Smooth muscle cell (in vitro differentiated cells): ENCODE measurements around the gene ZNF609. TPM values are rescaled to one million over a fixed set of nuclear protein-coding genes. Genes with fewer than 3 reads are reported as not detected.
A peak's percentile ranks its signal among the peaks of the same experiment; 100 is the strongest.

Experiments
- DNase-seq: peaks from one replicate; lab custom pipeline; 2025; ENCODE audit not compliant: unreplicated experiment; lab: John Stamatoyannopoulos, UW
- H2AFZ ChIP-seq: fragments of 200-600 bp; sonication (generic); 2 replicates; pipeline ENCODE4 v1.6.0; 2016; ENCODE audit warnings: antibody characterized with exemption, low read depth, mild to moderate bottlenecking
- H3F3A ChIP-seq: fragments of 200-600 bp; sonication (generic); 2 replicates; pipeline ENCODE4 v1.6.0; 2017; ENCODE audit warnings: antibody characterized with exemption, low read depth
- H3K27ac ChIP-seq: fragments of 200-600 bp; sonication (generic); 2 replicates; pipeline ENCODE4 v1.5.1; 2016; ENCODE audit warnings: low read depth, mild to moderate bottlenecking
- H3K27me3 ChIP-seq: fragments of 200-600 bp; sonication (generic); 2 replicates; pipeline ENCODE4 v1.6.1; 2016; ENCODE audit warnings: low read depth, mild to moderate bottlenecking
- H3K36me3 ChIP-seq: fragments of 200-600 bp; sonication (generic); 2 replicates; pipeline ENCODE4 v1.5.1; 2016; ENCODE audit warnings: low read depth
- H3K4me1 ChIP-seq: fragments of 200-600 bp; sonication (generic); 2 replicates; pipeline ENCODE4 v1.5.1; 2016; ENCODE audit warnings: low read depth
- H3K4me2 ChIP-seq: fragments of 200-600 bp; sonication (generic); 2 replicates; pipeline ENCODE4 v1.6.0; 2016; ENCODE audit warnings: mild to moderate bottlenecking
- H3K4me3 ChIP-seq: fragments of 200-600 bp; sonication (generic); 2 replicates; pipeline ENCODE4 v1.5.1; 2016; ENCODE audit warnings: mild to moderate bottlenecking
- H3K79me2 ChIP-seq: fragments of 200-600 bp; sonication (generic); 2 replicates; pipeline ENCODE4 v1.6.0; 2016; ENCODE audit warnings: low read depth, mild to moderate bottlenecking
- H3K9ac ChIP-seq: fragments of 200-600 bp; sonication (generic); 2 replicates; pipeline ENCODE4 v1.6.0; 2016; ENCODE audit warnings: low read depth
- H3K9me3 ChIP-seq: fragments of 200-600 bp; sonication (generic); replicated peaks from 2 replicates; pipeline ENCODE4 v1.5.1; 2016; ENCODE audit warnings: low read depth
- H4K20me1 ChIP-seq: fragments of 200-600 bp; sonication (generic); 2 replicates; pipeline ENCODE4 v1.6.0; 2016; ENCODE audit warnings: low read depth
- WGBS: methylation state at CpG from one replicate; pipeline ENCODE4 v1.1.7; 2016; ENCODE audit warnings: low lambda C conversion rate; 5-methylcytosine and 5-hydroxymethylcytosine counted together
- polyA plus RNA-seq: library from polyadenylated mRNA; unstranded; fragments of >200 nt; fragmentation: Nextera tagmentation; extraction: Ambion mirVana; gene quantifications from 2 replicates; pipeline ENCODE4 v1.2.1, GENCODE V29; 2016
- total RNA-seq: library from RNA; depleted of rRNA; stranded (reverse); fragments of >200 nt; gene quantifications from 2 replicates; pipeline ENCODE4 v1.2.3, GENCODE V29; 2014
- TF ChIP-seq, protein P1 (sequence below): fragments of 200-600 bp; sonication (generic); IDR thresholded peaks from 2 replicates; pipeline ENCODE4 v1.5.1; 2017; ENCODE audit warnings: borderline replicate concordance, mild to moderate bottlenecking, antibody characterized with exemption; ENCODE audit not compliant: insufficient read depth, poor library complexity, severe bottlenecking

Gene ZNF609
- total and polyA plus RNA-seq, 2 experiments from 2014 or later, result 9.9 to 15.6 TPM

DNA sequence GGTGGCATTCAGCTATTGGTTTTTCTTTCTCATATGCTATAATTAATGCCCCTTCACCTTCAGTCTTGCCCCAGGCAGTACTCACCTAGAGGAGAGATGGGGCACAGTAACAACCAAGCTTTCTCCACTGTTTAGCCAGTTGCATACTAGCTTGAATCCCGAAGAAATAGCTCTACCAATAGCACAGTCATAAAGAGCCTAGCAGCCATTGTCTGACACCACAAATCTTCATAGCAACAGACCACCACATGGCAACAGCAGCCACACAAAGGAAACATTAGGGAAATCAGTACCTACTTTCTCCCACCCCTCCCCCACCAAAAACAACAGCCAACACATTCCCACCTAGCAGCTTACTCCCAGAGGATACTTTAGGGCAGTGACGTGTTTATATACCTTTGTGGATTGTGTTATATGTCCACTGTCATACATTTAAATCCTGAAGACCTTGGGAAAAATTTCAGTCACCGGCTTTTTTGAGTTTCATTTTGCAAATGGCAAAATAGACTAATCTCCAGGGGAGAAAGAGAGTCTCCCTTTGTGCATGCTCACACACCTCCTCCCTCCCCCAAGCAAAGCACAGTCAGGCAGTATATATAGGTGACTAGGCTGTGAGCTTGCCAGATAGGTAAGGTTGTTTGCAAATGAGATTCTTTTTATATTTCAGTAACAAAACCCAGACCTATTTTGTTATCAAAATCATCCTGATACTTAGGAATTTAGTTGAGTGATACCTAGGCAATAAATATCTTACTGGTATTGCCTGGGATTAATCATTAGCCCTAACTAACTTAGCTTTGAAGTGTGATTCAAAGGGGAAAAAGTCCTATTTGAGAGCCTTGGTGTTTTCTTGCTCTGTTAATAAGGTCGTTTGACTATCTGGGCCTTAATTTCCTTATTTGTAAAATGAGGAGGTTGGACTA lies 174.5 kb downstream of the ZNF609 start:
- Histone ChIP-seq H3K79me2 (peaks cover 45% of the 10 kb centered on the region), H3K27ac (peak overlapping the region; percentile 93), H3K9me3 (no peaks in the 10 kb centered on the region), H3F3A (peaks cover 4% of the 10 kb centered on the region), H3K36me3 (peaks cover 3% of the 10 kb centered on the region), H3K4me1 (peaks cover 33% of the 10 kb centered on the region), H2AFZ (no peak overlapping the region), H3K4me3 (no peak overlapping the region), H3K9ac (peak overlapping the region; percentile 59), H3K4me2 (peak overlapping the region; percentile 51), H4K20me1 (peaks cover 66% of the 10 kb centered on the region), H3K27me3 (no peaks in the 10 kb centered on the region)
- WGBS, result 35% methylated on average over 4 of the region's 4 CpGs
- TF ChIP-seq, protein P1, sequence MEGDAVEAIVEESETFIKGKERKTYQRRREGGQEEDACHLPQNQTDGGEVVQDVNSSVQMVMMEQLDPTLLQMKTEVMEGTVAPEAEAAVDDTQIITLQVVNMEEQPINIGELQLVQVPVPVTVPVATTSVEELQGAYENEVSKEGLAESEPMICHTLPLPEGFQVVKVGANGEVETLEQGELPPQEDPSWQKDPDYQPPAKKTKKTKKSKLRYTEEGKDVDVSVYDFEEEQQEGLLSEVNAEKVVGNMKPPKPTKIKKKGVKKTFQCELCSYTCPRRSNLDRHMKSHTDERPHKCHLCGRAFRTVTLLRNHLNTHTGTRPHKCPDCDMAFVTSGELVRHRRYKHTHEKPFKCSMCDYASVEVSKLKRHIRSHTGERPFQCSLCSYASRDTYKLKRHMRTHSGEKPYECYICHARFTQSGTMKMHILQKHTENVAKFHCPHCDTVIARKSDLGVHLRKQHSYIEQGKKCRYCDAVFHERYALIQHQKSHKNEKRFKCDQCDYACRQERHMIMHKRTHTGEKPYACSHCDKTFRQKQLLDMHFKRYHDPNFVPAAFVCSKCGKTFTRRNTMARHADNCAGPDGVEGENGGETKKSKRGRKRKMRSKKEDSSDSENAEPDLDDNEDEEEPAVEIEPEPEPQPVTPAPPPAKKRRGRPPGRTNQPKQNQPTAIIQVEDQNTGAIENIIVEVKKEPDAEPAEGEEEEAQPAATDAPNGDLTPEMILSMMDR, result no peak
- DNase-seq, result no peak

DNA sequence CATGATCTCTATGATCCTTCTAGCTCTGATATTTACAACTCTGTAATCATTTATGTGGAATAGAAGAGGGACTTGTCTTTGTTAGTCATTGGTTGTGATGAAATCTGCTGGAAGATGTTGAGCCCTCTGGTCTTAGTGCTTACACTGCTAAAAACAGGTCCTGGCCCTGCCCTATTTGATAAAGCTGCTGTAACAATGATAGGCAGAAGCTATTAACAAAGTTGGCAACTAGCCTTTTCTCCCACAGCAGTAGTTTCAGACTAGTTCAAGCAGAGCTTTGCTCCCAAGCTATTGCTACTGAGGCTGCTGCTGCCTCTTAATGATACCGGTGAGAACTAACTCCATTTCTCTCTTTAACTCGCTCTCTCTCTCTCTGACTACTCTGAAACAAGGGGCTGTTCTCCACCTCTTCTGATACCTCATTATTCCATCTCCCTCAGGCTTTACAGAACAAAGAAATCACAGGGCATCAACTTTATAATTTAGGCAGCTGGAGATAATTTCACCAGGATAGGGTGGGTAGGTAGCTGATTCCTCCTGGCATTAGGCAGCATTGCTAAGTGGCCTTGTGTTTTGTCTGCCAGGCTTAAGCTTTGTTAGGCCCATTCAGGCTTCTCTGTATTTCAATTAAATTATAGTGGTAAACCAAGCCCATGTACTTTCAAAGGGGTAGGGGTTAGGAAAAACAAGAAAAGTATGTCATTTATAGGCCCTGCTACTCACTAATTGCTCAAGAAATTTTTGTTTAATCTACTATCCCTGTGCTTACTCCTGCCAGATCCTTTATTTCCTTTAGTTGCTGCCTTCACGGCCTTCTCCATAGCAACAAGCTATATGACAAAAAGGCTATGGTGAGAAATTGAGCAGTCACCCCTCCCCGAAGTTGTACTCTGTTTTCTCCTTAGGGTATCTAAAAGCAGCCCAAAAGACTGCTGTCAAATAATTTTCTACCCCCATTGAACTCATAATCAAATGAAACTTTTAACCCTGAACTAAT lies 175.4 kb downstream of the ZNF609 start:
- peaks cover 66% of the 10 kb centered on the region for H4K20me1 ChIP-seq
- peak overlapping the region; percentile 51 for H3K4me2 ChIP-seq
- TF ChIP-seq, protein P1, result no peak

DNA sequence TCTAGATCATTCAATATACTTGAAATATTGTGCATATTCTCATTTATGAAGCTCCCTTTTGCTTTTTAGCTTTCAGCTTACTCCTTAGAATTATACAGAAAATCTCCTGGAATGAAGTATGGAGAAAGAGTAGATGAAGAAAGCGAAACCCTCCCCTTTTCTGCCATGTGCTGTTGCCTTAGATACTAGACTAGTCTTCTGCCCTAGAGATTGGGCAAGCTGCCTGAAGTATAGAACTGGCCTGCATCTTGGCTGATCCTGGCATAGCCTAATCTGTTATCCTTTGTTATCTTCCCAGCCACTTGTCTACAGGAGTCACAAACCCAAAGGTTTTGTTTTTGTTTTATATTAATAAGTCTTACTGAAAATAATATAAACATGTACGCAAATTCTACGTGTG lies 176.2 kb downstream of the ZNF609 start:
- peaks cover 3% of the 10 kb centered on the region for H3K36me3 ChIP-seq
- peak overlapping the region; percentile 93 for H3K27ac ChIP-seq
- H3K9ac ChIP-seq, result peak overlapping the region; percentile 67
- peak overlapping the region; percentile 51 for H3K4me2 ChIP-seq
- H3K4me1 ChIP-seq, result peaks cover 33% of the 10 kb centered on the region
- no peak overlapping the region for H2AFZ ChIP-seq
- TF ChIP-seq, protein P1, result no peak
- H3F3A ChIP-seq, result peaks cover 4% of the 10 kb centered on the region
- no peak overlapping the region for H3K4me3 ChIP-seq
- no peaks in the 10 kb centered on the region for H3K9me3 ChIP-seq
- 93% methylated on average over 3 of the region's 3 CpGs for WGBS
- peaks cover 66% of the 10 kb centered on the region for H4K20me1 ChIP-seq
- H3K79me2 ChIP-seq, result peaks cover 49% of the 10 kb centered on the region
- no peak for DNase-seq
- no peaks in the 10 kb centered on the region for H3K27me3 ChIP-seq

More for the DNA sequence above, 175.4 kb downstream of the ZNF609 start:
- no peak overlapping the region for H3K4me3 ChIP-seq
- no peaks in the 10 kb centered on the region for H3K27me3 ChIP-seq
- H3K79me2 ChIP-seq, result peaks cover 49% of the 10 kb centered on the region
- peaks cover 3% of the 10 kb centered on the region for H3K36me3 ChIP-seq
- no peaks in the 10 kb centered on the region for H3K9me3 ChIP-seq
- no peak overlapping the region for H2AFZ ChIP-seq
- peak overlapping the region; percentile 67 for H3K9ac ChIP-seq
- WGBS, result 54% methylated on average over 4 of the region's 4 CpGs
- H3F3A ChIP-seq, result peaks cover 4% of the 10 kb centered on the region
- no peak for DNase-seq
- peaks cover 33% of the 10 kb centered on the region for H3K4me1 ChIP-seq
- peak overlapping the region; percentile 93 for H3K27ac ChIP-seq
